Esophagus muscularis mucosa (tissue), 4 donors: ENCODE measurements around the gene TM4SF4. TPM values are rescaled to one million over a fixed set of nuclear protein-coding genes. Genes with fewer than 3 reads are reported as not detected.

Experiments
- DNase-seq: peaks from one replicate; pipeline ENCODE4 v3.0.0-alpha.2; 2017; ENCODE audit errors: extremely low spot score
- H3K27ac ChIP-seq, 4 donors: fragments of 200-600 bp; sonication (generic); replicated peaks in 1 of 4; 1 replicate in 3 of 4; 2 replicates in 1 of 4; pipeline ENCODE4 v1.5.1; 2016 to 2019; ENCODE audit warnings: mild to moderate bottlenecking in 1 of 4
- H3K27me3 ChIP-seq, 4 donors: fragments of 200-600 bp; sonication (generic); one replicate each; pipeline versions ENCODE4 v1.5.1 to v1.6.0; 2016 to 2019
- H3K36me3 ChIP-seq, 4 donors: fragments of 200-600 bp; sonication (generic); one replicate each; pipeline ENCODE4 v1.5.1; 2016 to 2019
- H3K4me1 ChIP-seq, 4 donors: fragments of 200-600 bp; sonication (generic); one replicate each; pipeline ENCODE4 v1.5.1; 2016 to 2019
- H3K4me3 ChIP-seq, 4 donors: fragments of 200-600 bp; sonication (generic); 1 replicate in 2 of 4; 2 replicates in 2 of 4; pipeline ENCODE4 v1.5.1; 2016 to 2019; ENCODE audit warnings: mild to moderate bottlenecking in 4 of 4, moderate library complexity in 1 of 4
- H3K9me3 ChIP-seq, 4 donors: fragments of 200-600 bp; sonication (generic); 1 replicate in 3 of 4; 2 replicates in 1 of 4; pipeline ENCODE4 v1.5.1; 2016 to 2019
- EP300 ChIP-seq: sonication (generic); formaldehyde crosslinking; IDR thresholded peaks from one replicate; pipeline ENCODE4 v1.6.1; 2017; ENCODE audit warnings: antibody characterized with exemption
- POLR2A ChIP-seq: fragments of 450-650 bp; IDR thresholded peaks from one replicate; pipeline ENCODE4 v1.6.1; 2017; ENCODE audit warnings: antibody characterized with exemption, moderate library complexity, mild to moderate bottlenecking, low read depth
- POLR2AphosphoS5 ChIP-seq, 2 donors: sonication (generic); formaldehyde crosslinking; IDR thresholded peaks; one replicate each; pipeline ENCODE4 v1.6.1; 2017; ENCODE audit warnings: antibody characterized with exemption in 2 of 2
- WGBS: methylation state at CpG from one replicate; pipeline ENCODE4 v1.1.5; 2018; 5-methylcytosine and 5-hydroxymethylcytosine counted together
- intact Hi-C: fragments of 100-400 bp; cut with DNase I; formaldehyde crosslinking; loops from one replicate; pipeline ENCODE4 v1.15.1; 2023
- total RNA-seq, 4 donors: library from RNA; depleted of rRNA; stranded (reverse); fragments of >200 nt; gene quantifications; one replicate each; pipeline versions ENCODE4 v1.1.0 to v1.2.1, GENCODE V29; 2016
- TF ChIP-seq, protein P1 (sequence below), 3 experiments: fragments of 200-600 bp in 2 of 3; fragments of 450-650 bp in 1 of 3; sonication (generic) in 2 of 3; IDR thresholded peaks; one replicate each; pipeline ENCODE4 v1.5.1; 2017 to 2019; ENCODE audit warnings: antibody characterized with exemption in 3 of 3, mild to moderate bottlenecking in 2 of 3, moderate library complexity in 1 of 3

The TM4SF4 gene
- total RNA-seq, 4 donors from 2014 or later, result 0.11 to 5.5 (median 2.7) TPM; not detected in 1

DNA sequence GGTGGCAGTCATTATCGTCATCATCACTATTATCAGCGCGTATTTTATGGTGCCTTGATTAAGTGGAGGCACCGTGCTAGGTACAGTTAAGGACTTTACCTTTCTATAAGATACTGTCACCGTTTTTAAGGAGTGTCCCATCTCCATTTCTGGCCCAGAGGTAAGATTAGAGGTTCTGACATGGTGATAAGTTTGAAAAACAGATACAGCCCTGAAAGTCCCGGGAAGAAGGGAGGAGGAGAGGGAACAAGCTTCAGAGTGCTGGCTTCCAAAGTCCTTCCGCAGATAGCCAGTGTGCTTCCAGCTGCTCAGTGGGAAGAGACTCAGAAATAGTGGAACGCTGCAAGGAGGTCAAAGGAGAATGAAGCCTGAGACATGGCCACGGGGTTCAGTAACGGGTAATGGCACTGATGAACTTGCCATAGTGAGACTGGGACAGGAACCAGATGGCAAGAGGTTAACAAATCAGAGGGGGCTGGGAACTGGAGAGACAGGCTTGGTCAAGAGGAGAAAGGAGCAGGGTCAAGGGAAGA is 9.1 kb upstream of the TM4SF4 start:
- TF ChIP-seq POLR2A (no peak), EP300 (no peak), POLR2AphosphoS5 (IDR thresholded peaks at IDR 0.05) (no peak)
- TF ChIP-seq, protein P1, sequence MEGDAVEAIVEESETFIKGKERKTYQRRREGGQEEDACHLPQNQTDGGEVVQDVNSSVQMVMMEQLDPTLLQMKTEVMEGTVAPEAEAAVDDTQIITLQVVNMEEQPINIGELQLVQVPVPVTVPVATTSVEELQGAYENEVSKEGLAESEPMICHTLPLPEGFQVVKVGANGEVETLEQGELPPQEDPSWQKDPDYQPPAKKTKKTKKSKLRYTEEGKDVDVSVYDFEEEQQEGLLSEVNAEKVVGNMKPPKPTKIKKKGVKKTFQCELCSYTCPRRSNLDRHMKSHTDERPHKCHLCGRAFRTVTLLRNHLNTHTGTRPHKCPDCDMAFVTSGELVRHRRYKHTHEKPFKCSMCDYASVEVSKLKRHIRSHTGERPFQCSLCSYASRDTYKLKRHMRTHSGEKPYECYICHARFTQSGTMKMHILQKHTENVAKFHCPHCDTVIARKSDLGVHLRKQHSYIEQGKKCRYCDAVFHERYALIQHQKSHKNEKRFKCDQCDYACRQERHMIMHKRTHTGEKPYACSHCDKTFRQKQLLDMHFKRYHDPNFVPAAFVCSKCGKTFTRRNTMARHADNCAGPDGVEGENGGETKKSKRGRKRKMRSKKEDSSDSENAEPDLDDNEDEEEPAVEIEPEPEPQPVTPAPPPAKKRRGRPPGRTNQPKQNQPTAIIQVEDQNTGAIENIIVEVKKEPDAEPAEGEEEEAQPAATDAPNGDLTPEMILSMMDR (IDR thresholded peaks at IDR 0.05), result no peak
- Histone ChIP-seq H3K4me3 (no peak overlapping the region), H3K36me3 (no peaks in the 10 kb centered on the region), H3K9me3 (no peaks in the 10 kb centered on the region), H3K27ac (no peak overlapping the region), H3K4me1 (peaks cover 0 to 8% (median 3%) of the 10 kb centered on the region in 4 donors), H3K27me3 (no peaks in the 10 kb centered on the region)
- WGBS, result 77% methylated on average over 10 of the region's 10 CpGs
- DNase-seq, result peak; percentile 37
- intact Hi-C loops, result no loop called here

DNA sequence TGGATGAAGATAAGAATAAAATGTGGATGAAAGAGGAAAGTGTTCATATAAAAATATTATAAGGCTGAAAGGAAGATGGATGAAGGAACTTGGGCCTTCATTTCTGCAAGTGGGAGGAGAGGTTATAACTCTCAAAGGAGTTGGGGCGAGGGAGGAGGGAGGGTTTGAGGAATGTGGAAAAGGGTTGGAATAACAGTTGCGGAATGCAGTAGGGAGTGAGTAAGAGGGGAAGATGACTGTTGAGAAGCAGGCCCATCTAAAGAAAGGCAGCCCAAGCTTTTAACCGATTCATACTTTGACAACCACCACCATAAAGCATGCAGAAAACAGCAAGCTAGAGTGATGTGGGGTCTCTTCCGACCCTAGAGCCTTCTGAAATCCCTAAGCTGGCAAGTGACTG is 8.3 kb upstream of the TM4SF4 start:
- Histone ChIP-seq H3K27ac (no peak overlapping the region), H3K4me1 (no peaks in the 10 kb centered on the region), H3K27me3 (no peaks in the 10 kb centered on the region), H3K36me3 (no peaks in the 10 kb centered on the region), H3K4me3 (no peak overlapping the region), H3K9me3 (no peaks in the 10 kb centered on the region)
- intact Hi-C loops, result no loop called here
- TF ChIP-seq POLR2AphosphoS5 (IDR thresholded peaks at IDR 0.05), result no peak
- TF ChIP-seq, protein P1 (IDR thresholded peaks at IDR 0.05), result no peak
- no peak for DNase-seq
- 80% methylated on average over 4 of the region's 4 CpGs for WGBS

DNA sequence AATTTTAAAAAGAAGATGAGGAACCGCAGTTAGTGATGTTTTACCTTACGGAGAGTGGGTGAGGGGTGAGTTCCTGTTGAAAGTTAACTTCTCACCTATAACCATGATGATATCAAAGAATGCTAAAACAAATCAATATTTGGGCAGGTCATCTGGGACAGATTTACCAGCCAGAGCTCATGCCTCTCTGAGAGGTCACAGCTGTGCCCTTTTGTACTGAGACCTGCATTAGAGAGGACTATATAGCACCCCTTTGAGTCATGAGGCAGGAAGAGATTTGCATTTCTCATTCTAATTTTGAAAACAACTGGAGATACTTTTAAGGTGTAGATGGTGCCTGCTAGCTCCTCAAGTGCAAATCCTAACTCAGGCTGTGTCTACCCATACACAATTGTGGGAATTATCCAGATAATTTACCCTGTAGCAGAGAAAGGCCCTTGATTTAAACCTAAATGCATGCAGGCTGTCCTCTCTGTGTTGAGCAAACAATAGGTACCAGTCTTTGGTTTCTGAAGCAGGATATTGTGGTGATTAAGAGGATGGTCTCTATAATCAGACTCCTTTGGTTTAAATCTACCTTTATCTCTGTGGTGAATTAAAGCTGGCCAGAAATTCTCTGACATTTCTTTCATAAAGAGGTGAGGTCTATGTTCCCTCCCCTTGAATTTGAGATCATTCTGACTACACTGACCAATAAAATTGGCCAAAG is 5.8 kb upstream of the TM4SF4 start:
- DNase-seq, result no peak
- no peak overlapping the region for H3K4me3 ChIP-seq
- H3K4me1 ChIP-seq, result peaks cover 0 to 11% (median 5%) of the 10 kb centered on the region in 4 donors
- TF ChIP-seq, protein P1 (IDR thresholded peaks at IDR 0.05), result no peak
- TF ChIP-seq POLR2AphosphoS5 (IDR thresholded peaks at IDR 0.05) (no peak), POLR2A (no peak), EP300 (no peak)
- intact Hi-C loops, result no loop called here
- no peaks in the 10 kb centered on the region for H3K9me3 ChIP-seq
- H3K27me3 ChIP-seq, result no peaks in the 10 kb centered on the region
- H3K36me3 ChIP-seq, result no peaks in the 10 kb centered on the region
- H3K27ac ChIP-seq, result no peak overlapping the region
- 98% methylated on average over 2 of the region's 2 CpGs for WGBS

DNA sequence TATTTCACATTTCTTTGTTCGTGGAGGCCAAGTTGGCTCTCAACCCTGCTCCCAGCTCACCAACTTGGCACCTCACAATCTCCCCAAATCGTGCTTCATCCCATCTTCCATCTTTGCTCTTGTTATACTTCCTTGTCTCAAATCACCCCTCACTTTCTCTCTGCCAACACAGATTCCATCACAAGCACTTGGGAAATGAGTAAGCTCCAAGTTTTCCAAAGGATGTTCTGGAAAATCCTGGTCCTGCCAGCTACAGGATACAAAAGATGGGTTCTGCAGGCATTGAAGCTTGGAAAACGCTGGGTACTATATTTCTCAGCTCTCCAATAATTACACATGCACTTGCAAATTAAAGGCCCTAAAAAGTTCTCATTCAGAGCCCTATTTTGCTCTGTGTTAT is 4.1 kb upstream of the TM4SF4 start:
- TF ChIP-seq EP300, result no peak
- no peak for TF ChIP-seq POLR2A
- TF ChIP-seq POLR2AphosphoS5 (IDR thresholded peaks at IDR 0.05), result no peak
- TF ChIP-seq, protein P1 (IDR thresholded peaks at IDR 0.05), result no peak
- intact Hi-C loops, result no loop called here

More for the DNA sequence above, 4.1 kb upstream of the TM4SF4 start:
- WGBS, result 47% methylated on average over 3 of the region's 3 CpGs
- H3K27ac ChIP-seq, result no peak overlapping the region
- no peak for DNase-seq
- H3K9me3 ChIP-seq, result no peaks in the 10 kb centered on the region
- H3K4me1 ChIP-seq, result peaks cover 0 to 15% (median 8%) of the 10 kb centered on the region in 4 donors
- H3K4me3 ChIP-seq, result no peak overlapping the region
- no peaks in the 10 kb centered on the region for H3K36me3 ChIP-seq
- H3K27me3 ChIP-seq, result no peaks in the 10 kb centered on the region
